Measurements from ENCODE around the gene DPP10.

DNA sequence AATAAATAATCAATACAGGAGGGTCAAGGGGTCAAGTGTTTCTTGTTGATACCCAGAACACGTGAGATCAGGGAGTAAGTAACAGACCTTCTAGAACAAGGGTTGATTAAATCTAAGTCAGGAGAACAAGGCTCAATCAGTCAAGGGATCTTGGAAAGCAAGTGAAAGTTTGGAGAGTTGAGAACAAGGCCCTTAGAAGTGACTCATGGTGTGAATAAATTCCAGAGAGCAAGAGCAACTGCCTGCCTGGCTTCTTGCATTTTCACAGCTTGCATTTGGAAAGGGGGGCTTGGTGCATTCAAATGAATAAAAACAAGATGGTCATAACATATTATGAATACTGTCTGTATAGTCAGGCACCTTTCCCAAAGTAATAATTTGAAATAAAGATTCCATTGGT, 256.1 kb downstream of the DPP10 start:
- no peak for TF ChIP-seq ZBTB7A (IDR thresholded peaks at IDR 0.05; ENCODE audit: low read depth)
- TF ChIP-seq FOXM1 (IDR thresholded peaks at IDR 0.05; ENCODE audit: borderline replicate concordance, low read depth): no peak
- no peak for TF ChIP-seq RAD21 (IDR thresholded peaks at IDR 0.05; ENCODE audit: low read depth)
- no peak for TF ChIP-seq EP300 (IDR thresholded peaks at IDR 0.05; ENCODE audit: borderline replicate concordance)
- TF ChIP-seq, protein P1, sequence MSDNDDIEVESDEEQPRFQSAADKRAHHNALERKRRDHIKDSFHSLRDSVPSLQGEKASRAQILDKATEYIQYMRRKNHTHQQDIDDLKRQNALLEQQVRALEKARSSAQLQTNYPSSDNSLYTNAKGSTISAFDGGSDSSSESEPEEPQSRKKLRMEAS (IDR thresholded peaks at IDR 0.05): no peak

All from Ishikawa (cell line).